Lower leg skin (tissue), 3 donors: ENCODE measurements around the gene NOTCH1.

Source experiments
- POLR2A ChIP-seq, 2 donors: fragments of 450-650 bp; IDR thresholded peaks; one replicate each; pipeline ENCODE4 v1.6.1; 2016 to 2017; ENCODE audit warnings: antibody characterized with exemption in 2 of 2, mild to moderate bottlenecking in 1 of 2, moderate library complexity in 1 of 2
- TF ChIP-seq, protein P1 (sequence below), 3 donors: fragments of 450-650 bp; IDR thresholded peaks; one replicate each; pipeline ENCODE4 v1.5.1; 2016; ENCODE audit warnings: antibody characterized with exemption in 3 of 3, mild to moderate bottlenecking in 3 of 3, moderate library complexity in 2 of 3

DNA sequence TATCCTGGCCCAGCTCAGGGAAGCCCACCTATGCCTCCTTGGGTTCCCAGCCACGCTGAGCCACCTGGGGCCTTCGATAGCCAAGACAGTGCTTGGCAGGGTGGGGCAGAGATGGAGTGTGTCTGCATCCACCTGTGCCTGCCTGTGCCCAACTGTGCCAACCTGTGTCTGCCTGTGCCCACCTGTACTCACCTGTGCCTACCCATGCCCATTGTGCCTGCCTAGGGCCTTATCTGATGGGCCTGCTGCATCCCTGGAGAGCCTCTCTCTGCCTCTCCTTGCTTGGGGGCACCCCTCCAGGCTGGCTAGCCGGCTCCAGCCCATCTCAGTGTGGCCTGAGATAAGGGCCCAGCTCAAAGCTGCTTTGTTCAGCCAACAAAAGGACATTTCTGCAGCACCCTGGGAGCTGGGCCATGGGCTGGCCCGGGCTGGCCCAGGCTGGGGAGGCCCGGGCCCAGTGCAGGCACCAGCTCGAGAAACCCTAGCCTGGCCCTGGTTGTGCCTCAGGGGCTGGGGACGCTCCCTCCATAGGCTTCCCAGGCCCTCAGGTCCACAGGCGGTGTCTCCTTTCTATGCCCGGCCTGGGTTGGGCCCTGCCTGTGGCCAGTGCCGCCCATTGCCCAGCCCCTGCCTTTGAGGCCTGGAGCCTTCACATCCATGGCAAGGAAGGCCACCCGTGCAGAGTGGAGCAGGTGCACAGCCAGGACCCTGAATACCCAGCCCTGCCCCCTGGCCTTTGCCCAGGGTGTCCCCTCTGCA, 37.3 kb upstream of the NOTCH1 start:
- TF ChIP-seq, protein P1, sequence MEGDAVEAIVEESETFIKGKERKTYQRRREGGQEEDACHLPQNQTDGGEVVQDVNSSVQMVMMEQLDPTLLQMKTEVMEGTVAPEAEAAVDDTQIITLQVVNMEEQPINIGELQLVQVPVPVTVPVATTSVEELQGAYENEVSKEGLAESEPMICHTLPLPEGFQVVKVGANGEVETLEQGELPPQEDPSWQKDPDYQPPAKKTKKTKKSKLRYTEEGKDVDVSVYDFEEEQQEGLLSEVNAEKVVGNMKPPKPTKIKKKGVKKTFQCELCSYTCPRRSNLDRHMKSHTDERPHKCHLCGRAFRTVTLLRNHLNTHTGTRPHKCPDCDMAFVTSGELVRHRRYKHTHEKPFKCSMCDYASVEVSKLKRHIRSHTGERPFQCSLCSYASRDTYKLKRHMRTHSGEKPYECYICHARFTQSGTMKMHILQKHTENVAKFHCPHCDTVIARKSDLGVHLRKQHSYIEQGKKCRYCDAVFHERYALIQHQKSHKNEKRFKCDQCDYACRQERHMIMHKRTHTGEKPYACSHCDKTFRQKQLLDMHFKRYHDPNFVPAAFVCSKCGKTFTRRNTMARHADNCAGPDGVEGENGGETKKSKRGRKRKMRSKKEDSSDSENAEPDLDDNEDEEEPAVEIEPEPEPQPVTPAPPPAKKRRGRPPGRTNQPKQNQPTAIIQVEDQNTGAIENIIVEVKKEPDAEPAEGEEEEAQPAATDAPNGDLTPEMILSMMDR (IDR thresholded peaks at IDR 0.05) = no peak
- no peak for TF ChIP-seq POLR2A (IDR thresholded peaks at IDR 0.05)
